Mesodermal cell (in vitro differentiated cells): ENCODE results near the gene VPS37D. TPM values are rescaled to one million over a fixed set of nuclear protein-coding genes. Genes with fewer than 3 reads are reported as not detected.
"Not testable (repeated sequence)": the region's sequence is repeated elsewhere in the genome, so short reads cannot be mapped to it uniquely, and the experiment has no call there.

Experiments used
- H3K27ac ChIP-seq: 2 replicates; pipeline ENCODE4 v1.7.0; 2013; ENCODE audit warnings: mild to moderate bottlenecking, low read depth, low read length, moderate library complexity; ENCODE audit not compliant: severe bottlenecking
- H3K36me3 ChIP-seq: 2 replicates; pipeline ENCODE4 v1.7.1; 2013; ENCODE audit warnings: mild to moderate bottlenecking, low read length, moderate library complexity; ENCODE audit not compliant: control insufficient read depth, insufficient read depth
- H3K4me1 ChIP-seq: one replicate; pipeline ENCODE4 v1.7.1; 2013; ENCODE audit warnings: mild to moderate bottlenecking, low read length; ENCODE audit not compliant: insufficient read depth, control insufficient read depth, poor library complexity, severe bottlenecking
- H3K4me3 ChIP-seq: 2 replicates; pipeline ENCODE4 v1.7.0; 2013; ENCODE audit warnings: low read length, control low read depth, mild to moderate bottlenecking; ENCODE audit not compliant: insufficient read depth, poor library complexity, severe bottlenecking; ENCODE audit errors: extremely low read depth
- H3K9me3 ChIP-seq: 2 replicates; pipeline ENCODE4 v1.7.1; 2013; ENCODE audit warnings: mild to moderate bottlenecking, low read length, moderate library complexity; ENCODE audit not compliant: control insufficient read depth
- whole genome bisulfite sequencing, 2 experiments: methylation state at CpG; one replicate each; pipeline ENCODE4 v1.1.5; 2013; ENCODE audit warnings: missing lambda C conversion rate in 2 of 2; ENCODE audit not compliant: insufficient coverage in 2 of 2; 5-methylcytosine and 5-hydroxymethylcytosine counted together
- polyA plus RNA-seq, 2 experiments: library from polyadenylated mRNA; stranded (reverse); fragments of 50-300 nt; gene quantifications; one replicate each; pipeline ENCODE4 v1.2.3, GENCODE V29; 2013

Gene VPS37D, protein sequence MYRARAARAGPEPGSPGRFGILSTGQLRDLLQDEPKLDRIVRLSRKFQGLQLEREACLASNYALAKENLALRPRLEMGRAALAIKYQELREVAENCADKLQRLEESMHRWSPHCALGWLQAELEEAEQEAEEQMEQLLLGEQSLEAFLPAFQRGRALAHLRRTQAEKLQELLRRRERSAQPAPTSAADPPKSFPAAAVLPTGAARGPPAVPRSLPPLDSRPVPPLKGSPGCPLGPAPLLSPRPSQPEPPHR
- polyA plus RNA-seq (2013, experiment 1 of 2), result 4.2 TPM
- polyA plus RNA-seq (2013, experiment 2 of 2), result 5.0 TPM

DNA sequence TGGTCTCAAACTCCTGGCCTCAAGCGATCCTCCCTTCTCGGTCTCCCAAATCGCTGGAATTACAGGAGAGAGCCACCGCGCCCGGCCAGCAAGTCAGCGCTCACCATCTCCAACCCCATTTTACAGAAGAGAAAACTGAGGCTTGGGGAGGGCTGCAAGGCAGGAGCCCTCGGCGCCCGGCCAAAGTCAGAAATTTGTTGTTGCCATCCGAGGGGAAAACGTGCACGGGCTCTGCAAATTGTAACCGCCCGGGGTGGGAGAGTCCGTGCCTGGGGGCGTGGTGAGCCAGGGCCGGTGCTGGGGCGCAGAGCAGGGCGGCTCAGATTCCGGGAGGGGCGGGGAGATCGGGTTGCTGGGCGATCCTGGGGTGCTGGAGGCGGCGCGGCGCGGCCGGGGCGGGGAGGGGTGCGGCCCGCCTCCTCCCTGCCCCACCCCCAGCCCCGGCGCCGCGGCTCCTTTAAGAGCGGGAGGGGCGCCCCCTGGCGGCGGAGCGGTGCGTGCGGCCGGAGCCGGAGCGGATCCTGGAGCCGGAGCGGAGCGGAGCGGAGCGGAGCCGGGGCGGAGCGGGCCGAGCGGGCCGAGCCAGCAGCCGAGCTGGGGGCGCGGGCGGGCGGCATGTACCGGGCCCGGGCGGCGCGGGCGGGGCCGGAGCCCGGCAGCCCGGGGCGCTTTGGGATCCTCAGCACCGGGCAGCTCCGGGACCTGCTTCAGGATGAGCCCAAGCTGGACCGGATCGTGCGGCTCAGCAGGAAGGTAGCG lies at the start of gene VPS37D:
Gene VPS37D (plus strand): TSS at position 488 of the 759 bp plus-strand sequence. CDS start 128 bp downstream, at position 616.
- Histone ChIP-seq H3K27ac (no peak within 1 kb of the TSS), H3K36me3 (no peaks in the 10 kb centered on the region), H3K4me3 (peak within 1 kb of the TSS; percentile 49), H3K4me1 (no peaks in the 10 kb centered on the region), H3K9me3 (peaks cover 7% of the 10 kb centered on the region)
- WGBS, 2 experiments, result 4 to 11% methylated on average over 30 to 38 of the region's 79 CpGs

DNA sequence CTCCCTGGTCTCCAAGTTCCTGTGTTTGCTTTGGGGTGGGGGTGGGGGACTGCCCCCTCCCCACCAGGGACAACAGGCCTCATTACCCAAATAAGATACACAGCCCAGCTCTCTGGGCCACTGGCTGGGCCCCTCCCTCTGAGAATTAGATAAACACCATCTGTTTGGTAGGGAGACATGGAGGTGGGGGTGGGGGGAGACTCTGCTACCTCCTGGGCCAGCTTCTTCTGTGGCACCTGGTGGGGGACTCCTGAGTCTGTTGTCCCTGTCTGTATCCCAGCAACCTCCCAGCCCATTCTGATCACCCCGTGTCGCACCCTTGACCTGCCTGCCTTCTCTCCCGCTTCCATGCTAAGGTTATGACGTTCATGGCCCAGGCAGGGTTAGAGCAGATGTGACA lies 49.1 kb upstream of the VPS37D start:
- 82% methylated on average over 4 of the region's 4 CpGs for WGBS, 2 experiments
- H3K27ac ChIP-seq, result no peak overlapping the region
- H3K4me3 ChIP-seq, result no peak overlapping the region
- H3K4me1 ChIP-seq, result peaks cover 7% of the 10 kb centered on the region
- H3K9me3 ChIP-seq, result no peaks in the 10 kb centered on the region
- H3K36me3 ChIP-seq, result no peaks in the 10 kb centered on the region

DNA sequence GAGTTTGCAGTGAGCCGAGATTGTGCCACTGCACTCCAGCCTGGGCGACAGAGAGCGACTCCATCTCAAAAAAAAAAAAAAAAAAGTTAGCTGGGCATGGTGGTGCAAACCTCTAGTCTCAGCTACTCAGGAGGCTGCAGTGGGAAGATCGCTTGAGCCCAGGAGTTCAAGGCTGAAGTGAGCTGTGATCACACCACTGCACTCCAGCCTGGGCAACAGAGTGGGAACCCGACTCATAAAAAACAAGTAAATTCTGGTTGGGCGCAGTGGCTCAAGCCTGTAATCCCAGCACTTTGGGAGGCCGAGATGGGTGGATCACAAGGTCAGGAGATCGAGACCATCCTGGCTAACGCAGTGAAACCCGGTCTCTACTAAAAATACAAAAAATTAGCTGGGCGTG lies 48.2 kb upstream of the VPS37D start:
- 82 to 100% methylated on average over 4 to 5 of the region's 11 CpGs for WGBS, 2 experiments
- not testable (repeated sequence) for H3K4me3 ChIP-seq, H3K9me3 ChIP-seq, H3K27ac ChIP-seq, H3K36me3 ChIP-seq
- peaks cover 10% of the 10 kb centered on the region for H3K4me1 ChIP-seq

DNA sequence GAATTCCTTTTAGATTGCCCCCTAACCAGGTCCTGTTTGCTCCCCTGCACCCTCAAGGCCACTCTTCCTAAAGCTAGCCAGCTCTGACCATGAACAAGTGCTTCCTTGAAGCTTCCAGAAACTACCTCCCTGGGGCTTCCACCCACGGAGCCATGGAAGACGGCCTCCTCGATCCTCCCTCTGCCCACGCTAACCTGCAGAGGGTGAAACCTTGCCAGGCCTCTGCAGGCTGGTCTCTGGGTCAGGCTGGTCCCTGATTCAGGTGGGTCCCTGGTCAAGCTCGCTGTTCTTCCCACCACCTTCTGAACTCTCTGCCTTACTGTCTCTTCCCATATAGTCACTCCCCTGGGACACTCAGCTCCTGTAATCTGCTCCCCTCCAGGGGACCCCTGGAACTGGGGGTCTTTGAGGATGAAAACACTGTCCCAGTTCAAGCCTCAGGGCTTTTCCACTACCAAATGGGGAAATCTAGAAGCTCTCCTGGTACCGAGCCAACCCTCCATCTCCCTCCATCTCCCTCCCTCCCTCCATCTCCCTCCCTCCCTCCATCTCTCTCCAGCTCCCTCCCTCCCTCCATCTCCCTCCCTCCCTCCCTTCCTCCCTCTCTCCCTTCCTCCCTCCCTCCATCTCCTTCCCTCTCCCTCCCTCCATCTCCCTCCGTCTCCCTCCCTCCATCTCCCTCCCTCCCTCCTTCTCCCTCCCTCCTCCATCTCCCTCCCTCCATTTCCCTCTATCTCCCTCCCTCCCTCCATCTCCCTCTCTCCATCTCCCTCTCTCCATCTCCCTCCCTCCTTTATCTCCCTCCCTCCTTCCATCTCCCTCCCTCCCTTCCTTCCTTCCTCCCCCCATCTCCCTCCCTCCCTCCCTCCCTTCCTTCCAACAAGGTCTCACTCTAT lies 46.2 kb upstream of the VPS37D start:
- Histone ChIP-seq H3K4me1 (peaks cover 10% of the 10 kb centered on the region), H3K9me3 (no peaks in the 10 kb centered on the region), H3K36me3 (no peaks in the 10 kb centered on the region), H3K4me3 (no peak overlapping the region), H3K27ac (no peak overlapping the region)
- WGBS, 2 experiments, result 67 to 72% methylated on average over 5 to 7 of the region's 7 CpGs

DNA sequence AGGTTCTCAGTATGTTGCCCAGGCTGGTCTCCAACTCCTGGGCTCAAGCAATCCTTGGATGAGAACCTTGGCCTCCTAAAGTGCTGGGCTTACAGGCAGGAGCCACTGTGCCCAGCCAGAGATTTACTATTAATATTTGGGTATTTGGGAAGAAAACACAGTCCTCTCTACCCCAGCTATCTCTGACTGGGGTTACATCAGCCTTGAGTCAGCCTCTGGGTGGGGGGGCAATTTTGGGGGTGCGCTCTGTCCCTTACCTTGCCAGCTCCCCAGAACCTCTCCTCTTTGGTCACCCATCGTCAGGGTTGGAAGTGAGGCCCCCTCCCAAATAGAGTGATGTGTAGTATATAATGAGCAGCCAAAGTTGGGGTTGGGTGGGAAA lies 45.1 kb upstream of the VPS37D start:
- no peaks in the 10 kb centered on the region for H3K9me3 ChIP-seq
- H3K4me1 ChIP-seq, result peaks cover 10% of the 10 kb centered on the region
- WGBS, 2 experiments, result no CpG with 5 or more reads among the region's 2 CpGs
- H3K4me3 ChIP-seq, result no peak overlapping the region
- no peak overlapping the region for H3K27ac ChIP-seq
- H3K36me3 ChIP-seq, result no peaks in the 10 kb centered on the region

DNA sequence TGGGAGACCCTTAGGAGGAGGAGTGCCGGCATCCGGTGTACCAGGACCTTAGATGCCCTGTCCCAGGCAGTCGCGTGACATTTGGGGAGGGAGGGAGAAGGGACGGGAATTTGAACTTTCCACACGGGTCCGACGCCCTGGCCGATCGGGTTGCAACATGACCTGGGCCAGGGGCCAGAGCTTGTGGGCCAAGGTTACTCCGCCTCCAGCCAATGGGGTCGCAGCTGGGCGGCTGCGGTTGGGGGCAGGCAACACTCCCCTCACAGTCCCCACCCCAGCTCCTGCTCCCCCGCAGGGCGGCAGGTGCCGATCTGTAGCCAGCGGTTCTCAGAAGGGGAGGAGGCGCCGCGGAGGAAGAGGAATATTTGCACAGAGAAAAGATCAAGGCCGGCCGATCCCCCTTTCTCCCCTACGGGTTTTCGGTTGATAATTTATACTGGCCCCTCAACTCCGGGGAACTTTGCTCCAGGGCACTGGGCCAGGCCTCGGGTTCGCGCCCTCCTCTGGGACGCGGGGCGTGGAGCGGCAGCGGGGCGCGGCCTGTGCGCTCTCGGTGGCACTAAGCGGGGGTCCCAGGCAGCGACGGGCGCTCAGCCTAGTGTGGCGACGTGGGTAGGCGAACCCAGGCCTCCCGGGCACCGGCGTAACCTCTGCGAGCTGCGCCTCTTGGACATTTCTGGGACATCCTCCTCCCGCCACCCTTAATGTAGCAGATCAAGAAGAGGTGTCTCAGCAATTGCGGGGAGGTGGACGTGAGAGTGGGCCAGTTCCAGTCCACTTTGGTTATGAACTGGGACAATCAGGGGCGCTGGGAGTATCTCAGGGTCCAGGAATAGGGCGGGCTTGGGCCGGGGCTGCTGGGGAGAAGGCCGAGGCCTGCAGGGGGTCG lies 44.5 kb upstream of the VPS37D start:
- no peaks in the 10 kb centered on the region for H3K36me3 ChIP-seq
- peak overlapping the region; percentile 8 for H3K4me3 ChIP-seq
- H3K27ac ChIP-seq, result no peak overlapping the region
- H3K4me1 ChIP-seq, result peaks cover 10% of the 10 kb centered on the region
- WGBS, 2 experiments, result 2 to 4% methylated on average over 40 to 45 of the region's 58 CpGs
- H3K9me3 ChIP-seq, result no peaks in the 10 kb centered on the region

DNA sequence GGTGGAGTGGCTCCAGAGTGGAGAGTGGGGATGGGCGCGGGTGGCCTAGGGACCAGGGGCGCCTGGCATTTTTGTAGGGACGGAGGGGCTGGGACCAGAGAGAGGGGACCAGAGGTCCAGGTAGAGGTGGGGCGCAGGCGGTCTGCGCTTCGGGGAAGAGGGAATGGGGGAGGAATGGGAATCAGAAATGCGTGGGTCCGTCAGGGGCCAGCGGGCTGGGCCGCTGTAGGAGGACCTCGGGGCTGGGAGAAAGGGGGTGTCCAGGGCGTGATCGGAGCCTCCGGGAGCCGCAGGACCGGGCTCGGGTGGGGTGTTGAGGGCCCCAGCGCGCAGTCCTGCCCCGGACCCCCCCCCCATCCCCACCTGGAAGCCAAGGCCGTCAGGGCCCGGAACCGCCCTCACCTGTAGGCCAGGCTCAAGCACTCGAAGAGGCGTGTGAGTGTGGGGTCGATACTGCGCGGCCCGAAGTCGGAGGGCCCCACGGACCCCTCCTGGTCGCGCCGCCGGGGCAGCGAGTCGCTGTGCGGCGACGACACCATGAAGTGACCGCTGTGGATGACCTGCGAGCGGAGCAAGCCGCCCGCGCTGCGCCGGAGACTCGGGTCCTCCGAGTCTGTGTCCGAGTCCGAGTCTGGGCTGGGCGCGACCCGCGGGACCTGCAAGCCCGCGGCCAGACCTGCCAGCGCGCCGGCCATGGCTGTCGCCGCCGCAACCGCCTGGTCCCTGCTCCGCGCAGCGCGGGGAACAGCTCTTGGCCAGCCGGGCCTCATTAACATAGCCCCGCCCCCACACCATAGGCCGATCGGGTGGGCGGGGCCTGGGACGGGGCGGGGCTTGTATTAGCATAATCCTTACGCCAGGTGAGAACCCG lies 43.6 kb upstream of the VPS37D start, which contains the start of gene MLXIPL:
Gene MLXIPL (minus strand): TSS at position 725 of the 871 bp plus-strand sequence. CDS start 30 bp downstream, at position 695.
- no peaks in the 10 kb centered on the region for H3K9me3 ChIP-seq
- peaks cover 10% of the 10 kb centered on the region for H3K4me1 ChIP-seq
- H3K4me3 ChIP-seq, result peak within 1 kb of the TSS; percentile 43
- WGBS, 2 experiments, result 1 to 2% methylated on average over 45 to 67 of the region's 80 CpGs
- H3K36me3 ChIP-seq, result no peaks in the 10 kb centered on the region
- H3K27ac ChIP-seq, result no peak within 1 kb of the TSS

DNA sequence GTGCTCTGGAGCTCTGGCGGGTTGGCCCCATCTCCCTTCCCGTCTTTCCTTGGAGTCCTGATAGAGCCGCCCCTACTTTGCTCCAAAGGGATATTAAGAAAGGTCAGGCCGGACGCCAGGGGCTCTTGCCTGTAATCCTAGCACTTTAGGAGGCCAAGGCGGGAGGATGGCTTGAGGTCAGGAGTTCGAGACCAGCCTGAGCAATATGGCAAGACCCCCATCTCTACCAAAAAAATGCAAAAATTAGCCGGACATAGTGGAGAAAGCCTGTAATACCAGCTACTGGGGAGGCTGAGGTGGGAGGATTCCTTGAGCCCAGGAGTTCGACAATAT lies 43.0 kb upstream of the VPS37D start:
- peaks cover 10% of the 10 kb centered on the region for H3K4me1 ChIP-seq
- WGBS, 2 experiments, result 48 to 63% methylated on average over 6 to 8 of the region's 9 CpGs
- no peak overlapping the region for H3K27ac ChIP-seq
- peak overlapping the region; percentile 43 for H3K4me3 ChIP-seq
- H3K36me3 ChIP-seq, result no peaks in the 10 kb centered on the region
- H3K9me3 ChIP-seq, result no peaks in the 10 kb centered on the region

DNA sequence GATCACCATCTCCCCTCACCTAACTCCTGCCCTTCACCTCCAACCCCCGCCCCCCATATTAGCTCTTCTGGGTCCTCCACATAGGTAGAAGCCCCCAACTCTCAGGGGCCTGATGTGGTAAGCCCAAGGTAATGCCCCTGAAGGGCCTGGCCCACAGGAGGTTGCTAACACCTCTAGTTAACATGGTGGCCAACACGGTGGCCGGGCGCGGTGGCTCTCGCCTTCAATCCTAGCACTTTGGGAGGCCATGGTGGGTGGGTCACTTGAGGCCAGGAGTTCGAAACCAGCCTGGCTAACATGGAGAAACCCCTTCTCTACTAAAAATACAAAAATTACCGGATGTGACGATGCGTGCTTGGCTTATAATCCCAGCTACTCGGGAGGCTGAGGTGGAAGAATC lies 42.4 kb upstream of the VPS37D start:
- Histone ChIP-seq H3K36me3 (no peaks in the 10 kb centered on the region), H3K4me3 (no peak overlapping the region), H3K27ac (no peak overlapping the region), H3K4me1 (peaks cover 10% of the 10 kb centered on the region), H3K9me3 (no peaks in the 10 kb centered on the region)
- 92 to 98% methylated on average over 5 of the region's 11 CpGs for WGBS, 2 experiments
